Measurements from ENCODE around the gene PPP1R18.

The PPP1R18 gene

GRCh38 chr6:30626484-30627366, 59.7 kb downstream of the PPP1R18 start, which contains the start of gene ATAT1:
Gene ATAT1 (plus strand): TSS chr6:30626874.
- H3K4me3 ChIP-seq (ENCODE audit: low read length), result peak within 1 kb of the TSS; percentile 85
- peak; percentile 50 for TF ChIP-seq CTCF (conservative IDR thresholded peaks at IDR 0.05; ENCODE audit: low read depth, low read length)
- DNase-seq (ENCODE audit: low read depth), result no peak

All from retinal pigment epithelial cell (primary cell).